ENCODE measurements around the gene OBP2B. TPM values are rescaled to one million over a fixed set of nuclear protein-coding genes. Genes with fewer than 3 reads are reported as not detected.

The OBP2B gene
- polyA plus RNA-seq, 3 donors: 0.14 to 0.41 (median 0.32) TPM

GRCh38 chr9:133169102-133169501 lies 39.9 kb downstream of the OBP2B start:
- no peak for DNase-seq

GRCh38 chr9:133168432-133168831 lies 40.6 kb downstream of the OBP2B start:
- no peak for DNase-seq

GRCh38 chr9:133167769-133168168 lies 41.3 kb downstream of the OBP2B start:
- DNase-seq: no peak

GRCh38 chr9:133167096-133167730 lies 41.8 kb downstream of the OBP2B start:
- DNase-seq: no peak

- DNase-seq: no peak
These were observed 42.7 kb downstream of the OBP2B start for GRCh38 chr9:133166392-133166791.

- no peak for DNase-seq
These were observed 43.7 kb downstream of the OBP2B start for GRCh38 chr9:133165452-133165730.

- DNase-seq: no peak
These were observed 44.9 kb downstream of the OBP2B start for GRCh38 chr9:133164191-133164590.

GRCh38 chr9:133163504-133164172 lies 45.4 kb downstream of the OBP2B start, which contains the start of gene GBGT1:
TSS of gene GBGT1 (minus strand) at chr9:133163914. CDS start at chr9:133162412, 1,502 bp downstream.
- DNase-seq: no peak

GRCh38 chr9:133162861-133163503 lies 46.1 kb downstream of the OBP2B start:
- no peak for DNase-seq

GRCh38 chr9:133161547-133161950 lies 47.5 kb downstream of the OBP2B start:
- no peak for DNase-seq

GRCh38 chr9:133160742-133161546 lies 48.1 kb downstream of the OBP2B start:
- DNase-seq: no peak

- DNase-seq: no peak
These were observed 50.4 kb downstream of the OBP2B start for GRCh38 chr9:133158695-133159094.

Other genes with a start within 250 kb of the OBP2B start
- gene GFI1B, start 230.6 kb downstream of the OBP2B start, polyA plus RNA-seq (ENCODE audit: insufficient read length in 3 of 3): under 1 TPM; 0.71 to 0.91 (median 0.78) TPM
- gene GTF3C5, start 178.3 kb downstream of the OBP2B start, polyA plus RNA-seq (ENCODE audit: insufficient read length in 3 of 3): 10 to 100 TPM; 77.0 to 79.8 (median 77.9) TPM
- gene CEL, start 147.3 kb downstream of the OBP2B start, polyA plus RNA-seq (ENCODE audit: insufficient read length in 3 of 3): 1 to 10 TPM; 4.0 to 4.1 (median 4.0) TPM
- 10 to 100 TPM; 40.4 to 42.7 (median 41.5) TPM for gene RALGDS, start 88.0 kb downstream of the OBP2B start, polyA plus RNA-seq (ENCODE audit: insufficient read length in 3 of 3)
- gene GBGT1, start 45.3 kb downstream of the OBP2B start, polyA plus RNA-seq (ENCODE audit: insufficient read length in 3 of 3): 1 to 10 TPM; 1.9 to 3.1 (median 3.0) TPM
- gene ABO, start 66.0 kb upstream of the OBP2B start, polyA plus RNA-seq (ENCODE audit: insufficient read length in 3 of 3): 10 to 100 TPM; 15.3 to 19.2 (median 17.6) TPM
- 10 to 100 TPM; 29.2 to 35.6 (median 31.7) TPM for gene SURF6, start 126.9 kb upstream of the OBP2B start, polyA plus RNA-seq (ENCODE audit: insufficient read length in 3 of 3)
- gene MED22, start 138.9 kb upstream of the OBP2B start, polyA plus RNA-seq (ENCODE audit: insufficient read length in 3 of 3): 10 to 100 TPM; 31.8 to 33.4 (median 32.6) TPM
- 1,000 to 10,000 TPM; 2,345 to 2,776 (median 2,509) TPM for gene RPL7A, start 139.0 kb upstream of the OBP2B start, polyA plus RNA-seq (ENCODE audit: insufficient read length in 3 of 3)
- 10 to 100 TPM; 41.0 to 51.9 (median 44.9) TPM for gene SURF1, start 147.2 kb upstream of the OBP2B start, polyA plus RNA-seq (ENCODE audit: insufficient read length in 3 of 3)
- 10 to 100 TPM; 23.1 to 28.2 (median 26.4) TPM for gene SURF2, start 147.3 kb upstream of the OBP2B start, polyA plus RNA-seq (ENCODE audit: insufficient read length in 3 of 3)
- gene SURF4, start 166.8 kb upstream of the OBP2B start, polyA plus RNA-seq (ENCODE audit: insufficient read length in 3 of 3): 100 to 1,000 TPM; 163 to 184 (median 172) TPM
- gene STKLD1, start 167.1 kb upstream of the OBP2B start, polyA plus RNA-seq (ENCODE audit: insufficient read length in 3 of 3): 1 to 10 TPM; 3.9 to 5.3 (median 4.6) TPM
- 10 to 100 TPM; 29.1 to 32.3 (median 31.6) TPM for gene REXO4, start 208.8 kb upstream of the OBP2B start, polyA plus RNA-seq (ENCODE audit: insufficient read length in 3 of 3)
- gene ADAMTS13, start 213.1 kb upstream of the OBP2B start, polyA plus RNA-seq (ENCODE audit: insufficient read length in 3 of 3): 10 to 100 TPM; 10.5 to 14.1 (median 13.8) TPM

Measured in renal pelvis (tissue), 4 donors.